ENCODE data around the gene NRXN3.

NRXN3 gene

DNA sequence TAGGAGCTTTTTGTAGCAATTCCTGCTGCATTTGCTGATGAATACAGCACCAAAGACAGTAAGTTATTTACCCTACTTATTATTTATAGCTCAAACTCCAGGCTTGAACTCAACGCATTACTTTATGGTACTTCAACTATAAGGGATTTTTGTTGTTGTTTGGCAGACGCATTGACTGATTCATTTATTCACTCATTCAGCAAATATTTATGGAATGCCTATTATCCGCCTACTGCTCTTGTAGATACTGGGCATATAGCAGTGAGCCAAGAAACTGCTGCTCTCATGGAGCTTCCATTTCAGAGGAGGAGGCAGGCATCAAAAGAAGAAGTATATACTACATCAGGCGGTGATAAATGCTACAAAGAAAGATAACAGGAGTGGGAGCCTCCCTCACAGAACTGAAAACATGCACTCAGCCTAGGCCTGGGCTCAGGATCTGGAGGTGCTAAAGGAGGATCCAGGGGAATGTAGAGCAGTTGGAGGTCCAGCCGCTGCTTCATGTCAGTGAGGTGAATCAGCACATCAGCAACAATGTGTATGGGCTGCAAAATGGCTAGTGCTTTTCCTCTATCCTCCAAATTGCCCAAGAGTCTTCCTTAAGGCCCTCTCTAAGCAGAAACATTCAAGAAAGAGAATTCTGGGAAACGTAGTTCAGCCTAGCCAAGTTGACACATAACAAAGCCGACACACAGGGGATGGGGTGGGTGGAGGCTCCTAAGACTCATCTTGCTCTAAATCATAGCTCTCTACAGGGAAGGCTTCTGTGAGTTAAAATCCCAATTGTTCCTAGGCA, 157.5 kb downstream of the NRXN3 start:
- TF ChIP-seq, protein P1, sequence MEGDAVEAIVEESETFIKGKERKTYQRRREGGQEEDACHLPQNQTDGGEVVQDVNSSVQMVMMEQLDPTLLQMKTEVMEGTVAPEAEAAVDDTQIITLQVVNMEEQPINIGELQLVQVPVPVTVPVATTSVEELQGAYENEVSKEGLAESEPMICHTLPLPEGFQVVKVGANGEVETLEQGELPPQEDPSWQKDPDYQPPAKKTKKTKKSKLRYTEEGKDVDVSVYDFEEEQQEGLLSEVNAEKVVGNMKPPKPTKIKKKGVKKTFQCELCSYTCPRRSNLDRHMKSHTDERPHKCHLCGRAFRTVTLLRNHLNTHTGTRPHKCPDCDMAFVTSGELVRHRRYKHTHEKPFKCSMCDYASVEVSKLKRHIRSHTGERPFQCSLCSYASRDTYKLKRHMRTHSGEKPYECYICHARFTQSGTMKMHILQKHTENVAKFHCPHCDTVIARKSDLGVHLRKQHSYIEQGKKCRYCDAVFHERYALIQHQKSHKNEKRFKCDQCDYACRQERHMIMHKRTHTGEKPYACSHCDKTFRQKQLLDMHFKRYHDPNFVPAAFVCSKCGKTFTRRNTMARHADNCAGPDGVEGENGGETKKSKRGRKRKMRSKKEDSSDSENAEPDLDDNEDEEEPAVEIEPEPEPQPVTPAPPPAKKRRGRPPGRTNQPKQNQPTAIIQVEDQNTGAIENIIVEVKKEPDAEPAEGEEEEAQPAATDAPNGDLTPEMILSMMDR (IDR thresholded peaks at IDR 0.05; ENCODE audit: low read depth, low read length), result no peak
- no peak overlapping the region for H3K4me3 ChIP-seq (ENCODE audit: low read depth, low read length)

DNA sequence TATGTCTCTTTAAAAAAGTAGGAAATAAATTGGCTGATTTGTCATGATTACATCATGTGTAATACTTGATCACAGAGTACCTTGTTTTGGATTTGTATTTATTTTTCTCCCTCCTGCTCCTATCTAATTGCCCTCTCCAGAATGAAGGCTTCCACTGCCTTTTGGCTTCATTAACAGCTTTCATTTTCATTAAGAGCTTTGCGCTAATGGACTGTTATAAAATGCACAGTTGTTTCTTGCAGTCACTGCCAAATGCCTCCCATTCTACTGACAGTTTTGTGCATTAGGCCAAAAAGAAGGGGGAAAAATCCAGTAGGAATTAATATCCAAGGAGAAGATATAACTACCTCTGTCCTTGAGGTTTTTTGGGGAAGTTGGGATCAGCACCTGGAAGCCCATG, 159.2 kb downstream of the NRXN3 start:
- TF ChIP-seq, protein P1 (IDR thresholded peaks at IDR 0.05; ENCODE audit: low read depth, low read length), result no peak

DNA sequence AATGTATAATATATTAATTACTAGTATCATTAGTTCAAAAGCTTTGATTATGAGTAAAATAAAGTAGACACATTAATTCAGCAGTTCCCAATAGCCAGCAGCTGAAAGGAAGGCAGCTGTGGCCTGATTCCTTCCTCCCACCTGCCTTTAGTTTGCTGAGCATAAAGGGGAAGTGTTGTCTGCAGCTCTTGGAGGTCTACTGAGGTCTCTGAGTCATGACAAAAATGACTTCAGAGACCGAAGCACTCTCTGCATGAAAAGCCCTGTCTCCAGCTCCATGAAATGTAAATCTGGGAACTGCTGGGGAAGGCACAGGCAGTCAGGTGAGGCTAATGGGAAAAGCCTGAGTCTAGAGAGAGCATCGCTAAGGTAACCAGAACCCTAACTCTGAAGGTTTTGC, 165.4 kb downstream of the NRXN3 start:
- H3K4me3 ChIP-seq (ENCODE audit: low read depth, low read length), result no peak overlapping the region
- TF ChIP-seq, protein P1 (IDR thresholded peaks at IDR 0.05; ENCODE audit: low read depth, low read length), result no peak

More for the DNA sequence above, 159.2 kb downstream of the NRXN3 start:
- no peak overlapping the region for H3K4me3 ChIP-seq (ENCODE audit: low read depth, low read length)

DNA sequence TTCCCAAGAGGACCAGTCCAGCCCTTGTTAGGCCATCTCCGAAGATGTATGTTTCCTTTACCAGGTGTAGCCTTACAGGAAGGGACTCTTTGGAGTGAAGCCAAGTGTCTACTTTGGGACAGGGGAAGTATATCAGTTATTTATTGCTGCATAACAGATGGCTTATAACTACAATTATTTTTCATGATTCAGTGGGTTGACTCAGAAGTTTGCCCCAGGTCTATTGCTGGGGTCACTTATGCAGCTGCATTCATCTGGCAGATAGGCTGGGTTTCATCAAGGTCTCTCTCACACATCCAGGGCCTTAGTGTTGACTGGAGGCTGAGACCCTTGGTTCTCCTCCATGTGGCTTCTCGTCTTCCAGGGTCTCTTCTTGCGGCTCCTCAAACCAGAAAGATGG, 170.1 kb downstream of the NRXN3 start:
- no peak overlapping the region for H3K4me3 ChIP-seq (ENCODE audit: low read depth, low read length)
- TF ChIP-seq, protein P1 (IDR thresholded peaks at IDR 0.05; ENCODE audit: low read depth, low read length), result no peak

DNA sequence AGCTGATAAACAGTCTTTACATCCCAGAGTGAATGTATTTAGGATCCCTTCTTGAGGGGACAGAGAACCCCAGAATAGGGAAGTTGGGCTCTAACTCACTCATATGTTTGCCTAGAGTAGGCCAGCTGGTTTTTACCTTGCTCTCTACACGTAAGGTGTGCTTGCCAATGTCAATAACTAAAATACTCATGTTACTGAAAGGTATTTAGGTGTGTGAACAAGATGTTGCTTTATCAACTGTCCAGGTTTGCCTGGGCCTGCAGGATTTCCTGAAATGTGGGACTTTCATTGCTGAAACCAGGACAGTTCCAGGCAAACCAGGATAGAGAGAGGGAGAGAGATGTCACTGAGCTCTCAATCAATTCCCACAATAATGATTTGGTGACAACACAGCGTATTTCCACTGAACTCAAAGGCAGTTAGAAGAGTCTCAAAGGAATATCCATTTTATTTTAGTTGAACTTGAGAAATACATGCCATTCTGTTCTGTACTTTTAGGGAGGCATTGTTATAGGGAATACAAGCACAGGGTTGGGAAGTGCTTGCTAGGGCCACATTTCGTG, 171.7 kb downstream of the NRXN3 start:
- no peak overlapping the region for H3K4me3 ChIP-seq (ENCODE audit: low read depth, low read length)
- TF ChIP-seq, protein P1 (IDR thresholded peaks at IDR 0.05; ENCODE audit: low read depth, low read length), result no peak

DNA sequence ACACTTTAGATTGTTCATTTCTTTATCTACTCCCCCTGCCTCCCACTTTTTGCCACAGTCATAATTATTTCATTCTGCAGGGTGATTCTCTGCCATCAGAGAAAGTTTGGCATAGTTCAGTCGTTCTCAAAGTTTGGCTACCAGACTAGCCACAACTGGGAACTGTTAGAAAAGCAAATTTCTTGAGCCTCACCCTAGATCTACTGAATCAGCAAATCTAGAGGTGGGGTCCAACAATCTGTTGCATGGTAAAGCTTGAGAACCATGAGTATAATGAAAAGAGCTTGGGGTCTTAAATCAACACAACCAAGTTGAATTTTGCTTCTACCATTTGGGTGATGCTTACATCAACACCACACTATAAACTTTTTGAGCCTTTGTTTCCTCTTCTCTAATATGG, 172.7 kb downstream of the NRXN3 start:
- TF ChIP-seq, protein P1 (IDR thresholded peaks at IDR 0.05; ENCODE audit: low read depth, low read length), result no peak
- H3K4me3 ChIP-seq (ENCODE audit: low read depth, low read length), result no peak overlapping the region

DNA sequence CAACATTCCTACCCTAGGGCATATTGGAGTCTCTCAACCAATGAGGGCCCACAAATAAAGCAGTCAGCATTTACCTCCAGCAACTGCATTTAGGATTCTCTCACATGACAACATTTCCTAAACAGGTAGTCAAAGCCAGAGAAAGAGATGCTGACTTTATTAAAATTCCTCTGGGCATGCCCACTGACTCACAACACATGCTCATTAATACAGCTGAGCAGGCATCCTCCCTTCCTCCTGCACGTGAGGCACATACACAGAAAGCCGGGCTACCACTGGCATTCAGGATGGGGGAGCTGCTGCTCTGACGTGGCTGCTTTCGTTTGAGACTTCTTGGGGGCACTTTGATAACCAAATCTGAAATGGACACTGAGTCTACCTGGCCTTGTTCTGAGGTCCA, 174.1 kb downstream of the NRXN3 start:
- TF ChIP-seq, protein P1 (IDR thresholded peaks at IDR 0.05; ENCODE audit: low read depth, low read length), result no peak
- H3K4me3 ChIP-seq (ENCODE audit: low read depth, low read length), result no peak overlapping the region

Measured in WI38 (cell line).